Effector memory CD8-positive, alpha-beta T cell (primary cell): ENCODE data around the gene PLPPR3.

Source experiments
- ATAC-seq: fragments of 150-1000 bp; cut with Tn5 transposase; replicated peaks from 2 replicates; pipeline ENCODE4 v1.10.0; 2021; ENCODE audit warnings: mild to moderate bottlenecking, moderate library complexity
- DNase-seq, 3 experiments: peaks; one replicate each; pipeline ENCODE4 v3.0.0; 2021
- H3K27ac Mint-ChIP-seq, 2 donors: one replicate each; pipeline ENCODE4 v1.8.0; 2022; ENCODE audit warnings: mild to moderate bottlenecking in 2 of 2, mixed read lengths in 2 of 2, moderate library complexity in 2 of 2
- H3K27me3 Mint-ChIP-seq, 2 donors: one replicate each; pipeline ENCODE4 v1.8.0; 2022; ENCODE audit warnings: mixed read lengths in 2 of 2
- H3K36me3 Mint-ChIP-seq: one replicate; pipeline ENCODE4 v1.8.0; 2022; ENCODE audit warnings: mild to moderate bottlenecking, moderate library complexity, mixed read lengths; ENCODE audit not compliant: insufficient read depth
- H3K4me1 Mint-ChIP-seq, 2 donors: one replicate each; pipeline ENCODE4 v1.8.0; 2022; ENCODE audit warnings: low read depth in 2 of 2, mixed read lengths in 2 of 2
- H3K4me3 Mint-ChIP-seq, 2 donors: one replicate each; pipeline ENCODE4 v1.8.0; 2022; ENCODE audit warnings: mild to moderate bottlenecking in 2 of 2, mixed read lengths in 2 of 2, moderate library complexity in 2 of 2
- H3K9me3 Mint-ChIP-seq, 2 donors: one replicate each; pipeline ENCODE4 v1.8.0; 2022; ENCODE audit warnings: mixed read lengths in 2 of 2

PLPPR3 gene

GRCh38 chr19:805600-806550, 15.9 kb downstream of the PLPPR3 start:
- H3K27me3 Mint-ChIP-seq: no peaks in the 10 kb centered on the region
- H3K27ac Mint-ChIP-seq: peak overlapping the region in 1 of 2 donors; percentile 74
- no peak overlapping the region for H3K4me3 Mint-ChIP-seq
- DNase-seq (no peak), ATAC-seq (no peak)
- H3K4me1 Mint-ChIP-seq: peaks cover 24 to 37% of the 10 kb centered on the region in 2 donors
- H3K36me3 Mint-ChIP-seq: peaks cover 97% of the 10 kb centered on the region
- H3K9me3 Mint-ChIP-seq: no peaks in the 10 kb centered on the region

- Mint-ChIP-seq H3K27ac (peak overlapping the region in 1 of 2 donors; percentile 74), H3K36me3 (peaks cover 97% of the 10 kb centered on the region), H3K27me3 (no peaks in the 10 kb centered on the region), H3K4me1 (peaks cover 30 to 43% of the 10 kb centered on the region in 2 donors), H3K9me3 (no peaks in the 10 kb centered on the region), H3K4me3 (no peak overlapping the region)
- ATAC-seq: no peak
- DNase-seq: no peak
Observed at GRCh38 chr19:805166-805551, 16.6 kb downstream of the PLPPR3 start.

GRCh38 chr19:804419-805165, 17.2 kb downstream of the PLPPR3 start:
- Mint-ChIP-seq H3K27ac (peak overlapping the region in 1 of 2 donors; percentile 95), H3K4me3 (no peak overlapping the region), H3K9me3 (no peaks in the 10 kb centered on the region), H3K4me1 (peaks cover 36 to 49% of the 10 kb centered on the region in 2 donors), H3K27me3 (no peaks in the 10 kb centered on the region), H3K36me3 (peaks cover 97% of the 10 kb centered on the region)
- no peak for ATAC-seq
- DNase-seq: no peak

- peak overlapping the region in 1 of 2 donors; percentile 95 for H3K27ac Mint-ChIP-seq
- peaks cover 97% of the 10 kb centered on the region for H3K36me3 Mint-ChIP-seq
- no peaks in the 10 kb centered on the region for H3K9me3 Mint-ChIP-seq
- no peak for ATAC-seq
- H3K4me1 Mint-ChIP-seq: peaks cover 43 to 56% of the 10 kb centered on the region in 2 donors
- peak overlapping the region in 1 of 2 donors; percentile 21 for H3K4me3 Mint-ChIP-seq
- no peaks in the 10 kb centered on the region for H3K27me3 Mint-ChIP-seq
- DNase-seq: no peak
Observed at GRCh38 chr19:803686-804418, 17.9 kb downstream of the PLPPR3 start.

- no peak for DNase-seq
- Mint-ChIP-seq H3K27me3 (no peaks in the 10 kb centered on the region), H3K9me3 (no peaks in the 10 kb centered on the region), H3K4me3 (peak overlapping the region; percentile 85 to 87), H3K27ac (peak overlapping the region; percentile 90 to 95), H3K36me3 (peaks cover 97% of the 10 kb centered on the region), H3K4me1 (peaks cover 44 to 57% of the 10 kb centered on the region in 2 donors)
- ATAC-seq: no peak
Observed at GRCh38 chr19:803099-803561, 18.6 kb downstream of the PLPPR3 start.

GRCh38 chr19:802498-803098, 19.2 kb downstream of the PLPPR3 start:
- Mint-ChIP-seq H3K27me3 (no peaks in the 10 kb centered on the region), H3K36me3 (peaks cover 93% of the 10 kb centered on the region), H3K9me3 (no peaks in the 10 kb centered on the region), H3K4me3 (peak overlapping the region; percentile 85 to 87), H3K4me1 (peaks cover 44 to 56% of the 10 kb centered on the region in 2 donors), H3K27ac (peak overlapping the region; percentile 90 to 95)
- ATAC-seq (no peak), DNase-seq (no peak)

- Mint-ChIP-seq H3K4me1 (peaks cover 44 to 50% of the 10 kb centered on the region in 2 donors), H3K27me3 (no peaks in the 10 kb centered on the region), H3K27ac (peak overlapping the region; percentile 90 to 95), H3K36me3 (peaks cover 91% of the 10 kb centered on the region), H3K9me3 (no peaks in the 10 kb centered on the region), H3K4me3 (peak overlapping the region; percentile 85 to 87)
- DNase-seq (no peak), ATAC-seq (no peak)
Observed at GRCh38 chr19:801861-802497, 19.8 kb downstream of the PLPPR3 start.

- ATAC-seq (no peak), DNase-seq (no peak)
- H3K27me3 Mint-ChIP-seq: no peaks in the 10 kb centered on the region
- peak overlapping the region; percentile 85 to 87 for H3K4me3 Mint-ChIP-seq
- H3K36me3 Mint-ChIP-seq: peaks cover 88% of the 10 kb centered on the region
- H3K9me3 Mint-ChIP-seq: no peaks in the 10 kb centered on the region
- H3K4me1 Mint-ChIP-seq: peaks cover 47 to 53% of the 10 kb centered on the region in 2 donors
- peak overlapping the region; percentile 90 to 95 for H3K27ac Mint-ChIP-seq
Observed at GRCh38 chr19:801030-801860, 20.5 kb downstream of the PLPPR3 start.

GRCh38 chr19:800360-801029, 21.3 kb downstream of the PLPPR3 start:
- no peaks in the 10 kb centered on the region for H3K27me3 Mint-ChIP-seq
- H3K36me3 Mint-ChIP-seq: peaks cover 84% of the 10 kb centered on the region
- ATAC-seq (no peak), DNase-seq (no peak)
- H3K27ac Mint-ChIP-seq: peak overlapping the region; percentile 90 to 95
- peak overlapping the region; percentile 85 to 87 for H3K4me3 Mint-ChIP-seq
- H3K4me1 Mint-ChIP-seq: peaks cover 47 to 53% of the 10 kb centered on the region in 2 donors
- no peaks in the 10 kb centered on the region for H3K9me3 Mint-ChIP-seq

GRCh38 chr19:799076-799881, 22.5 kb downstream of the PLPPR3 start:
- DNase-seq (peak in 1 of 3 experiments; percentile 35), ATAC-seq (no peak)
- peak overlapping the region; percentile 85 to 87 for H3K4me3 Mint-ChIP-seq
- H3K4me1 Mint-ChIP-seq: peaks cover 47 to 51% of the 10 kb centered on the region in 2 donors
- no peaks in the 10 kb centered on the region for H3K27me3 Mint-ChIP-seq
- no peaks in the 10 kb centered on the region for H3K9me3 Mint-ChIP-seq
- peaks cover 74% of the 10 kb centered on the region for H3K36me3 Mint-ChIP-seq
- H3K27ac Mint-ChIP-seq: peak overlapping the region; percentile 90 to 95
